ENCODE results near the gene TAS1R2. TPM values are rescaled to one million over a fixed set of nuclear protein-coding genes. Genes with fewer than 3 reads are reported as not detected.

TAS1R2 gene
- total RNA-seq, 1 donor from 2014 or later = not detected

GRCh38 chr1:18881642-18882431 lies 22.4 kb upstream of the TAS1R2 start:
- H3K79me2 ChIP-seq (ENCODE audit: low read depth) = no peaks in the 10 kb centered on the region
- no peaks in the 10 kb centered on the region for H3K9me3 ChIP-seq (ENCODE audit: low read depth)
- H3K4me1 ChIP-seq = peaks cover 3% of the 10 kb centered on the region
- H3K4me1 Mint-ChIP-seq = no peaks in the 10 kb centered on the region
- H3K9ac ChIP-seq = no peak overlapping the region
- no peaks in the 10 kb centered on the region for H3K36me3 Mint-ChIP-seq
- no peak overlapping the region for H3K27ac Mint-ChIP-seq
- H3K4me2 ChIP-seq = no peak overlapping the region
- H3K36me3 ChIP-seq = no peaks in the 10 kb centered on the region
- no peaks in the 10 kb centered on the region for H3F3A ChIP-seq (ENCODE audit: low read depth)
- no peak overlapping the region for H3K4me3 Mint-ChIP-seq
- TF ChIP-seq EZH2 (IDR thresholded peaks at IDR 0.05) = no peak
- TF ChIP-seq EZH2phosphoT487 (IDR thresholded peaks at IDR 0.05) = no peak
- no peak for TF ChIP-seq CTCF (IDR thresholded peaks at IDR 0.05)
- peaks cover 2% of the 10 kb centered on the region for H3K27me3 Mint-ChIP-seq (ENCODE audit: insufficient read depth, low read depth)
- H3K4me3 ChIP-seq = no peak overlapping the region
- peaks cover 3% of the 10 kb centered on the region for H4K20me1 ChIP-seq (ENCODE audit: low read depth)
- H3K9me3 Mint-ChIP-seq = no peaks in the 10 kb centered on the region
- no peak for DNase-seq (ENCODE audit: low spot score)
- no peak overlapping the region for H3K27ac ChIP-seq
- H3K27me3 ChIP-seq = no peaks in the 10 kb centered on the region
- no peak overlapping the region for H2AFZ ChIP-seq (replicated peaks)

DNA sequence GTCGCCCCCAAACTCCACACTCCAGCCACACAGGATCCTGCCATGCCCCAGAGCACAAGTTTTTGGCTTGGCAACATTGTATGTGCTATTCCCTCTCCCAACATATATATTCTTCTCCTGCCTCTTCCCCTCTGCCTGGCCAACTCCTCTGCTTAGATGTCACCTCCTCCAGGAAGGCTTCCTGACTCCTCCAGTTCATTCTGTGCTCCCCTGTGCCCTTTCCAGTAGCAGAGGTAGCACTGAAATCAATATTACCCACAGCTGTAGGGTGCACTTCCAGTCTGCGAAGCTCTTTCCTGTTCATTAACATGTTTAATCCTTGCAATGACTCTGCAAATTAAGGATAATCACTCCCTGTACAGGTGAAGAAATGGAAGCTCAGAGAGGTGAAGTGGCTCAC lies 21.7 kb upstream of the TAS1R2 start:
- Mint-ChIP-seq H3K27me3 (ENCODE audit: insufficient read depth, low read depth) (peaks cover 2% of the 10 kb centered on the region), H3K27ac (no peak overlapping the region), H3K9me3 (no peaks in the 10 kb centered on the region), H3K36me3 (no peaks in the 10 kb centered on the region), H3K4me1 (no peaks in the 10 kb centered on the region), H3K4me3 (no peak overlapping the region)
- Histone ChIP-seq H3K4me3 (no peak overlapping the region), H3K9me3 (ENCODE audit: low read depth) (no peaks in the 10 kb centered on the region), H2AFZ (replicated peaks) (no peak overlapping the region), H3K79me2 (ENCODE audit: low read depth) (no peaks in the 10 kb centered on the region), H3K9ac (no peak overlapping the region), H3K36me3 (no peaks in the 10 kb centered on the region), H3K27ac (no peak overlapping the region), H3K4me1 (peaks cover 3% of the 10 kb centered on the region), H3K27me3 (no peaks in the 10 kb centered on the region), H3K4me2 (no peak overlapping the region), H4K20me1 (ENCODE audit: low read depth) (peaks cover 3% of the 10 kb centered on the region), H3F3A (ENCODE audit: low read depth) (no peaks in the 10 kb centered on the region)
- TF ChIP-seq CTCF (IDR thresholded peaks at IDR 0.05) (no peak), EZH2 (IDR thresholded peaks at IDR 0.05) (no peak), EZH2phosphoT487 (IDR thresholded peaks at IDR 0.05) (no peak)
- DNase-seq (ENCODE audit: low spot score) = no peak

GRCh38 chr1:18880585-18880984 lies 21.1 kb upstream of the TAS1R2 start:
- no peak overlapping the region for H3K4me3 Mint-ChIP-seq
- H3K4me3 ChIP-seq = no peak overlapping the region
- no peaks in the 10 kb centered on the region for H3K4me1 Mint-ChIP-seq
- H4K20me1 ChIP-seq (ENCODE audit: low read depth) = peaks cover 3% of the 10 kb centered on the region
- no peaks in the 10 kb centered on the region for H3F3A ChIP-seq (ENCODE audit: low read depth)
- no peaks in the 10 kb centered on the region for H3K9me3 ChIP-seq (ENCODE audit: low read depth)
- no peaks in the 10 kb centered on the region for H3K79me2 ChIP-seq (ENCODE audit: low read depth)
- H3K4me1 ChIP-seq = peaks cover 3% of the 10 kb centered on the region
- H2AFZ ChIP-seq (replicated peaks) = no peak overlapping the region
- no peak for DNase-seq (ENCODE audit: low spot score)
- H3K36me3 ChIP-seq = no peaks in the 10 kb centered on the region
- H3K9ac ChIP-seq = no peak overlapping the region
- H3K36me3 Mint-ChIP-seq = no peaks in the 10 kb centered on the region
- TF ChIP-seq EZH2 (IDR thresholded peaks at IDR 0.05) (no peak), EZH2phosphoT487 (IDR thresholded peaks at IDR 0.05) (no peak), CTCF (IDR thresholded peaks at IDR 0.05) (no peak)
- no peaks in the 10 kb centered on the region for H3K9me3 Mint-ChIP-seq
- H3K4me2 ChIP-seq = no peak overlapping the region
- H3K27ac ChIP-seq = no peak overlapping the region
- no peak overlapping the region for H3K27ac Mint-ChIP-seq
- H3K27me3 ChIP-seq = no peaks in the 10 kb centered on the region
- peaks cover 2% of the 10 kb centered on the region for H3K27me3 Mint-ChIP-seq (ENCODE audit: insufficient read depth, low read depth)

Measured in neural progenitor cell (in vitro differentiated cells).